H1 (cell line): ENCODE results near the gene FAM149A. TPM values are rescaled to one million over a fixed set of nuclear protein-coding genes. Genes with fewer than 3 reads are reported as not detected.

Experiments used
- CTCF ChIA-PET: fragments of 300-600 bp; sonication (Branson Sonifier 250); formaldehyde crosslinking; loops from one replicate; lab custom pipeline; 2021; ENCODE audit not compliant: partially characterized antibody; lab: Charles Lee
- POLR2A ChIA-PET: fragments of 300-600 bp; sonication (Branson Sonifier 250); formaldehyde crosslinking; loops from one replicate; lab custom pipeline; 2021; ENCODE audit warnings: inconsistent platforms; ENCODE audit not compliant: partially characterized antibody; lab: Charles Lee
- DNase-seq, 2 experiments: peaks; one replicate each; pipeline versions ENCODE4 v3.0.0 to v3.0.0-alpha.2; 2010 to 2022; ENCODE audit warnings: low spot score in 2 of 2, low read depth in 1 of 2, mixed read lengths in 1 of 2
- FAIRE-seq: peaks from 2 replicates; lab custom pipeline; 2011; peaks lifted over from hg19 to GRCh38; lab: Jason Lieb, UNC
- H2AFZ ChIP-seq: 2 replicates; pipeline ENCODE4 v1.8.1; 2012; ENCODE audit warnings: low read length, inconsistent platforms
- H2AK5ac ChIP-seq: 2 replicates; pipeline ENCODE4 v1.6.1; 2013; ENCODE audit warnings: low read depth, low read length
- H2BK120ac ChIP-seq: replicated peaks from 2 replicates; pipeline ENCODE3; 2013; ENCODE audit warnings: low read depth, low read length, inconsistent platforms
- H2BK12ac ChIP-seq: 2 replicates; pipeline ENCODE4 v1.6.1; 2013; ENCODE audit warnings: low read depth, low read length
- H2BK15ac ChIP-seq: 2 replicates; pipeline ENCODE4 v1.6.1; 2013; ENCODE audit warnings: low read length
- H2BK20ac ChIP-seq: 2 replicates; pipeline ENCODE4 v1.6.1; 2013; ENCODE audit warnings: low read length
- H2BK5ac ChIP-seq: 2 replicates; pipeline ENCODE4 v1.6.1; 2013; ENCODE audit warnings: low read depth, low read length
- H3K14ac ChIP-seq: 2 replicates; pipeline ENCODE4 v1.6.1; 2013; ENCODE audit warnings: inconsistent platforms; ENCODE audit not compliant: insufficient read length
- H3K18ac ChIP-seq: 2 replicates; pipeline ENCODE4 v1.6.1; 2013; ENCODE audit warnings: low read length; ENCODE audit errors: extremely low read depth
- H3K23ac ChIP-seq: 2 replicates; pipeline ENCODE4 v1.6.1; 2013; ENCODE audit warnings: inconsistent platforms; ENCODE audit not compliant: insufficient read length
- H3K23me2 ChIP-seq: 2 replicates; pipeline ENCODE4 v1.6.1; 2013; ENCODE audit warnings: low read depth, low read length
- H3K27ac ChIP-seq: 2 replicates; pipeline ENCODE4 v1.6.1; 2011; ENCODE audit warnings: low read depth, low read length, inconsistent platforms
- H3K27me3 ChIP-seq, 4 experiments: replicated peaks in 1 of 4; 1 replicate in 1 of 4; 2 replicates in 3 of 4; pipeline versions ENCODE4 v1.6.1 to v1.8.1; 2011 to 2013; ENCODE audit warnings: low read length in 3 of 4, mild to moderate bottlenecking in 3 of 4, inconsistent platforms in 2 of 4, mixed read lengths in 2 of 4, moderate library complexity in 1 of 4; ENCODE audit not compliant: control insufficient read depth in 3 of 4, insufficient read depth in 3 of 4; ENCODE audit errors: extremely low read depth in 1 of 4
- H3K36me3 ChIP-seq, 4 experiments: 2 replicates each; pipeline versions ENCODE4 v1.6.1 to v1.8.1; 2011 to 2013; ENCODE audit warnings: mild to moderate bottlenecking in 4 of 4, low read length in 3 of 4, moderate library complexity in 2 of 4, control low read depth in 1 of 4, inconsistent platforms in 1 of 4; ENCODE audit not compliant: insufficient read depth in 4 of 4, control insufficient read depth in 2 of 4
- H3K4ac ChIP-seq: replicated peaks from 2 replicates; pipeline ENCODE3; 2013; ENCODE audit warnings: low read length, low read depth, mixed read lengths, inconsistent platforms; ENCODE audit not compliant: insufficient read length
- H3K4me1 ChIP-seq, 4 experiments: replicated peaks in 1 of 4; 1 replicate in 1 of 4; 2 replicates in 3 of 4; pipeline versions ENCODE4 v1.6.1 to v1.8.1; 2011 to 2013; ENCODE audit warnings: low read length in 3 of 4, inconsistent platforms in 2 of 4, mixed read lengths in 1 of 4; ENCODE audit not compliant: insufficient read depth in 4 of 4, control insufficient read depth in 3 of 4
- H3K4me2 ChIP-seq, 2 experiments: 2 replicates each; pipeline versions ENCODE4 v1.6.1 to v1.8.1; 2011 to 2013; ENCODE audit warnings: low read depth in 2 of 2, low read length in 2 of 2, control low read depth in 1 of 2, inconsistent platforms in 1 of 2, mild to moderate bottlenecking in 1 of 2; ENCODE audit not compliant: insufficient read depth in 1 of 2
- H3K4me3 ChIP-seq, 4 experiments: fragments of 200-600, 300-600 bp in 1 of 4; sonication (generic), shearing (Covaris generic), sonication (Bioruptor Twin) in 1 of 4; 2 replicates each; pipeline versions ENCODE4 v1.5.1 to v1.8.1; 2011 to 2016; ENCODE audit warnings: low read length in 4 of 4, low read depth in 3 of 4, control low read depth in 2 of 4, inconsistent platforms in 2 of 4, mild to moderate bottlenecking in 2 of 4, mixed read lengths in 1 of 4, moderate library complexity in 1 of 4; ENCODE audit not compliant: insufficient read depth in 2 of 4; ENCODE audit errors: extremely low read depth in 1 of 4
- H3K56ac ChIP-seq: replicated peaks from 2 replicates; pipeline ENCODE3; 2013; ENCODE audit warnings: low read depth, mild to moderate bottlenecking, mixed read lengths, low read length, inconsistent platforms; ENCODE audit not compliant: insufficient read length
- H3K79me1 ChIP-seq: 2 replicates; pipeline ENCODE4 v1.6.1; 2013; ENCODE audit warnings: low read depth, low read length, control low read depth
- H3K79me2 ChIP-seq, 2 experiments: 2 replicates each; pipeline versions ENCODE4 v1.6.1 to v1.8.1; 2012 to 2013; ENCODE audit warnings: low read length in 2 of 2, mild to moderate bottlenecking in 2 of 2, inconsistent platforms in 1 of 2; ENCODE audit not compliant: insufficient read depth in 2 of 2, control insufficient read depth in 1 of 2
- H3K9ac ChIP-seq, 4 experiments: replicated peaks in 1 of 4; 1 replicate in 1 of 4; 2 replicates in 3 of 4; pipeline versions ENCODE4 v1.6.1 to v1.8.1; 2011 to 2013; ENCODE audit warnings: low read depth in 3 of 4, low read length in 3 of 4, control low read depth in 2 of 4, mild to moderate bottlenecking in 2 of 4, moderate library complexity in 2 of 4, inconsistent platforms in 1 of 4; ENCODE audit errors: extremely low read depth in 1 of 4
- H3K9me3 ChIP-seq, 2 experiments: 2 replicates each; pipeline versions ENCODE4 v1.6.1 to v1.8.1; 2012 to 2013; ENCODE audit warnings: mild to moderate bottlenecking in 2 of 2, moderate library complexity in 2 of 2, control low read depth in 1 of 2, inconsistent platforms in 1 of 2, low read depth in 1 of 2, low read length in 1 of 2, mixed read lengths in 1 of 2; ENCODE audit not compliant: insufficient read depth in 2 of 2
- H4K20me1 ChIP-seq, 2 experiments: replicated peaks in 1 of 2; 2 replicates each; pipeline versions ENCODE3 to v1.8.1; 2011 to 2013; ENCODE audit warnings: inconsistent platforms in 2 of 2, low read length in 2 of 2, mild to moderate bottlenecking in 1 of 2; ENCODE audit not compliant: insufficient read depth in 2 of 2, control insufficient read depth in 1 of 2
- H4K5ac ChIP-seq: 2 replicates; pipeline ENCODE4 v1.6.1; 2013; ENCODE audit warnings: low read length, low read depth, mixed read lengths, inconsistent platforms; ENCODE audit not compliant: insufficient read length
- H4K8ac ChIP-seq: 2 replicates; pipeline ENCODE4 v1.8.0; 2013; ENCODE audit warnings: mild to moderate bottlenecking, moderate library complexity, low read length, inconsistent platforms; ENCODE audit not compliant: insufficient read depth; ENCODE audit errors: extremely low read depth
- H4K91ac ChIP-seq: replicated peaks from 2 replicates; pipeline ENCODE3; 2013; ENCODE audit warnings: low read length, mixed read lengths, inconsistent platforms; ENCODE audit not compliant: insufficient read length
- CHD2 ChIP-seq: IDR thresholded peaks from 2 replicates; pipeline ENCODE4 v1.6.1; 2012; ENCODE audit warnings: low read length, improper control_type of control experiment
- CTCF ChIP-seq, 3 experiments: IDR thresholded peaks; 1 replicate in 2 of 3; 2 replicates in 1 of 3; pipeline versions ENCODE4 v1.5.1 to v1.6.1; 2011; ENCODE audit warnings: low read length in 3 of 3, mild to moderate bottlenecking in 3 of 3, inconsistent platforms in 2 of 3, low read depth in 1 of 3, moderate library complexity in 1 of 3; ENCODE audit not compliant: insufficient read depth in 1 of 3; ENCODE audit errors: control extremely low read depth in 1 of 3
- E2F6 ChIP-seq: IDR thresholded peaks from 2 replicates; pipeline ENCODE4 v1.6.1; 2012; ENCODE audit warnings: inconsistent platforms
- EGR1 ChIP-seq: IDR thresholded peaks from 2 replicates; pipeline ENCODE4 v1.6.1; 2011; ENCODE audit warnings: low read depth, low read length, borderline replicate concordance
- EP300 ChIP-seq, 2 experiments: IDR thresholded peaks; 1 replicate in 1 of 2; 2 replicates in 1 of 2; pipeline ENCODE4 v1.6.1; 2011 to 2012; ENCODE audit warnings: low read depth in 2 of 2, low read length in 2 of 2, mild to moderate bottlenecking in 2 of 2, borderline replicate concordance in 1 of 2, inconsistent platforms in 1 of 2, moderate library complexity in 1 of 2
- FOSL1 ChIP-seq: IDR thresholded peaks from 2 replicates; pipeline ENCODE4 v1.6.1; 2011; ENCODE audit warnings: mild to moderate bottlenecking, low read depth, low read length, moderate library complexity; ENCODE audit not compliant: insufficient read depth
- RBBP5 ChIP-seq: IDR thresholded peaks from 2 replicates; pipeline ENCODE4 v1.7.1; 2012; ENCODE audit warnings: low read depth, mild to moderate bottlenecking, inconsistent platforms, low read length, moderate library complexity, borderline replicate concordance
- SIX5 ChIP-seq: IDR thresholded peaks from 2 replicates; pipeline ENCODE4 v1.6.1; 2011; ENCODE audit warnings: mild to moderate bottlenecking, low read depth, low read length
- SP4 ChIP-seq: IDR thresholded peaks from 2 replicates; pipeline ENCODE4 v1.6.1; 2012; ENCODE audit warnings: low read length, inconsistent platforms
- TCF12 ChIP-seq: IDR thresholded peaks from 2 replicates; pipeline ENCODE4 v1.6.1; 2011; ENCODE audit warnings: low read depth, mild to moderate bottlenecking, low read length
- YY1 ChIP-seq: IDR thresholded peaks from 2 replicates; pipeline ENCODE4 v1.6.1; 2011; ENCODE audit warnings: low read depth, mild to moderate bottlenecking, low read length
- WGBS, 2 experiments: shearing (Covaris generic) in 1 of 2; methylation state at CpG; one replicate each; pipeline versions ENCODE4 v1.1.6 to v1.1.7; 2013 to 2015; ENCODE audit warnings: low lambda C conversion rate in 2 of 2, mixed read lengths in 2 of 2, inconsistent platforms in 1 of 2, low coverage in 1 of 2, missing lambda C conversion rate in 1 of 2; ENCODE audit not compliant: insufficient replicate concordance in 2 of 2, insufficient coverage in 1 of 2, insufficient read length in 1 of 2; ENCODE audit errors: extremely low coverage in 1 of 2, missing lambda C conversion rate in 1 of 2; 5-methylcytosine and 5-hydroxymethylcytosine counted together
- polyA plus RNA-seq, 7 experiments: library from polyadenylated mRNA; depleted of rRNA in 3 of 7; stranded (reverse) in 5 of 7; unstranded in 2 of 7; fragments of >200 nt in 5 of 7; fragments of 200-250 nt in 2 of 7; gene quantifications; 1 replicate in 5 of 7; 2 replicates in 1 of 7; 4 replicates in 1 of 7; pipeline versions ENCODE4 v1.2.1 to v1.2.3, GENCODE V29; 2011 to 2013; ENCODE audit warnings: missing spikeins in 2 of 7, mixed read lengths in 2 of 7
- total RNA-seq: library from RNA; stranded (reverse); fragmentation: NEBNext Ultra II Directional; extraction: Animal tissue kit (Norgen Biotek cat#: 25700); gene quantifications from 2 replicates; pipeline ENCODE4 v1.2.1, GENCODE V29; 2021

The FAM149A gene
- total and polyA plus RNA-seq, 2 of the 8 experiments (the other 6 are each of a cell fraction or from before 2014, with no cell fraction given) = 6.1 to 8.5 TPM

GRCh38 chr4:186061921-186062320, 42.6 kb upstream of the FAM149A start:
- FAIRE-seq (no peak), DNase-seq (no peak)
- Histone ChIP-seq H3K4me1 (no peaks in the 10 kb centered on the region), H3K14ac (no peak overlapping the region), H3K4me2 (no peak overlapping the region), H3K4me3 (no peak overlapping the region), H3K27ac (no peak overlapping the region), H2BK12ac (no peak overlapping the region), H3K9ac (no peak overlapping the region), H3K56ac (no peak overlapping the region), H2BK5ac (no peak overlapping the region), H3K9me3 (0 out of 4 replicates have a peak, but pooled peaks cover 0 to 4% of the 10 kb centered on the region in 2 experiments), H3K36me3 (no peaks in the 10 kb centered on the region), H3K79me1 (no peaks in the 10 kb centered on the region), H2BK15ac (no peak overlapping the region), H3K27me3 (no peaks in the 10 kb centered on the region), H2BK120ac (no peak overlapping the region), H4K91ac (no peak overlapping the region), H3K23ac (no peak overlapping the region), H4K8ac (no peak overlapping the region), H3K79me2 (no peaks in the 10 kb centered on the region), H3K23me2 (no peaks in the 10 kb centered on the region), H2BK20ac (no peak overlapping the region), H4K20me1 (no peaks in the 10 kb centered on the region), H2AFZ (no peak overlapping the region), H3K4ac (no peak overlapping the region), H3K18ac (no peak overlapping the region), H2AK5ac (no peak overlapping the region), H4K5ac (no peak overlapping the region)
- ChIA-PET CTCF (interaction anchor here (0.7 to 1.8 kb wide), 5 partner anchors 17 to 140 kb away, joined by 3 to 5 read pairs (median 3); no protein-coding TSS in a partner anchor), POLR2A (no interaction called here)
- WGBS, 2 experiments = 93% methylated on average over 4 of the region's 4 CpGs; no CpG with 5 or more reads in 1 of the 2 experiments
- no peak for TF ChIP-seq FOSL1
- no peak for TF ChIP-seq SP4
- TF ChIP-seq EP300 (IDR thresholded peaks at IDR 0.05; ENCODE audit: borderline replicate concordance in 1 of 2, low read depth in 2 of 2, low read length in 2 of 2) = no peak
- no peak for TF ChIP-seq CTCF (IDR thresholded peaks at IDR 0.05; ENCODE audit: control extremely low read depth in 1 of 3, insufficient read depth in 1 of 3, low read depth in 1 of 3, low read length in 3 of 3)
- no peak for TF ChIP-seq SIX5
- TF ChIP-seq EGR1 = no peak
- TF ChIP-seq TCF12 = no peak
- TF ChIP-seq RBBP5 = no peak
- TF ChIP-seq E2F6 = no peak
- TF ChIP-seq CHD2 = no peak
- no peak for TF ChIP-seq YY1
